Colon (tissue), 2 donors: ENCODE data around the gene PACS1.
"Not testable (repeated sequence)": the region's sequence is repeated elsewhere in the genome, so short reads cannot be mapped to it uniquely, and the experiment has no call there.

Experiments
- FAIRE-seq: peaks from 2 replicates; lab custom pipeline; 2012; peaks lifted over from hg19 to GRCh38; lab: Jason Lieb, UNC
- donor health status: control.
- donor health status: control.

PACS1 gene

GRCh38 chr11:66261578-66261977 is 191.5 kb downstream of the PACS1 start:
- no peak for FAIRE-seq

GRCh38 chr11:66262191-66262590 is 192.1 kb downstream of the PACS1 start:
- no peak for FAIRE-seq

GRCh38 chr11:66262696-66263095 is 192.6 kb downstream of the PACS1 start:
- no peak for FAIRE-seq

- no peak for FAIRE-seq
Observed at GRCh38 chr11:66263231-66263630, 193.2 kb downstream of the PACS1 start.

- FAIRE-seq = no peak
Observed at GRCh38 chr11:66263785-66264184, 193.7 kb downstream of the PACS1 start.

GRCh38 chr11:66264383-66264782 is 194.3 kb downstream of the PACS1 start:
- no peak for FAIRE-seq

GRCh38 chr11:66264914-66265313 is 194.8 kb downstream of the PACS1 start:
- FAIRE-seq = no peak

GRCh38 chr11:66265531-66266377 is 195.7 kb downstream of the PACS1 start:
- FAIRE-seq = no peak

GRCh38 chr11:66266378-66267038 is 196.4 kb downstream of the PACS1 start:
- FAIRE-seq = no peak

GRCh38 chr11:66267039-66267378 is 196.9 kb downstream of the PACS1 start:
- FAIRE-seq = no peak

GRCh38 chr11:66267379-66268243 is 197.5 kb downstream of the PACS1 start:
- FAIRE-seq = no peak

GRCh38 chr11:66268244-66268951 is 198.3 kb downstream of the PACS1 start, which contains the start of gene RAB1B:
TSS of gene RAB1B (plus strand) at chr11:66268639. CDS start at chr11:66268680, 41 bp downstream.
- peak; percentile 43 for FAIRE-seq

- FAIRE-seq = no peak
Observed at GRCh38 chr11:66268952-66269905, 199.2 kb downstream of the PACS1 start.

GRCh38 chr11:66271816-66272215 is 201.7 kb downstream of the PACS1 start:
- FAIRE-seq = no peak

GRCh38 chr11:66272596-66272995 is 202.5 kb downstream of the PACS1 start:
- no peak for FAIRE-seq

GRCh38 chr11:66274219-66274618 is 204.1 kb downstream of the PACS1 start:
- no peak for FAIRE-seq

- FAIRE-seq = no peak
Observed at GRCh38 chr11:66275396-66275795, 205.3 kb downstream of the PACS1 start.

GRCh38 chr11:66275984-66276612 is 206.0 kb downstream of the PACS1 start:
- FAIRE-seq = no peak

- not testable (repeated sequence) for FAIRE-seq
Observed at GRCh38 chr11:66276619-66277018, 206.5 kb downstream of the PACS1 start.

GRCh38 chr11:66277064-66277463 is 207.0 kb downstream of the PACS1 start:
- FAIRE-seq = not testable (repeated sequence)
